Activated T-cell treated with anti-CD3 and anti-CD28 coated beads for 48 hours (primary cell): ENCODE data around the gene PAN3.
A peak's percentile ranks its signal among the peaks of the same experiment; 100 is the strongest.

ENCODE experiments used
- DNase-seq: peaks from one replicate; pipeline ENCODE4 v3.0.0-alpha.2; 2020; ENCODE audit warnings: low read depth

PAN3 gene

GRCh38 chr13:28313579-28313978 is 175.2 kb downstream of the PAN3 start:
- peak; percentile 3 for DNase-seq

- no peak for DNase-seq
Observed at GRCh38 chr13:28314879-28315278, 176.5 kb downstream of the PAN3 start.

GRCh38 chr13:28316129-28316528 is 177.8 kb downstream of the PAN3 start:
- DNase-seq: no peak

DNA sequence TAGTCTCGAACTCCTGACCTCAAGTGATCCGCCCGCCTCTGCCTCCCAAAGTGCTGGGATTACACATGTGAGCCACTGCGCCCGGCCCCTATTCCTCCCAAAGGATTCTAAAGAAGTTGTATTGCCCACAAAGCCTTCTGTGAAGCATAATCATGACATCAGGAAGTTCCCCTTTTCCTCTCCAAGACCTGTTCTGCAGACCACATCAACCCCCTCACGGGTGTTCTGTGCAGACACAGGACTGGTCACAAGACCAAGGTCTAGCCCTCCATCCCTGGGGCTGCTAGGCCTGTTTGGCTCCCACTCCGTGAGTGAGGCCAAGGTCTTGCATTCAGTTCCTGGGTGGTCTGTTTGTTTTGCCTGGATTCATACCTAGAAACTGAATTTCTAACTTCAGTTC is 178.5 kb downstream of the PAN3 start:
- DNase-seq: no peak

GRCh38 chr13:28318496-28318895 is 180.2 kb downstream of the PAN3 start:
- no peak for DNase-seq

- DNase-seq: no peak
Observed at GRCh38 chr13:28319528-28319927, 181.2 kb downstream of the PAN3 start.

DNA sequence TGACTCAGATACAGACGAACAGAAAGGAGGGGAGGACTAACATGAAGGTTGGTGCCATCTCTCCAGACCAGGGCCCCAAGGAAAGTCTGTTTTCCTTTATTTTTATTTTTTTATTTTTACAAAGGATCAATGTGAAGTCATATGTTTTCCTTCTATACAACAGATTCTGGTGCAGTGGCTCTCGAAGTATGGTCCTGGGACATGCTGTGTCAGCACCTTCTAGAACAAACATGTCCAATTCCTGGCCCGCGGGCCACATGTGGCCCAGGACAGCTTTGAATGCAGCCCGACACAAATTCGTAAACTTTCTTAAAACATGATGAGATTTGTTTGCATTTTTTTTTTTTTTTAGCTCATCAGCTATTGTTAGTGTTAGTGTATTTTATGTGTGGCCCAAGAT is 181.9 kb downstream of the PAN3 start:
- no peak for DNase-seq

DNA sequence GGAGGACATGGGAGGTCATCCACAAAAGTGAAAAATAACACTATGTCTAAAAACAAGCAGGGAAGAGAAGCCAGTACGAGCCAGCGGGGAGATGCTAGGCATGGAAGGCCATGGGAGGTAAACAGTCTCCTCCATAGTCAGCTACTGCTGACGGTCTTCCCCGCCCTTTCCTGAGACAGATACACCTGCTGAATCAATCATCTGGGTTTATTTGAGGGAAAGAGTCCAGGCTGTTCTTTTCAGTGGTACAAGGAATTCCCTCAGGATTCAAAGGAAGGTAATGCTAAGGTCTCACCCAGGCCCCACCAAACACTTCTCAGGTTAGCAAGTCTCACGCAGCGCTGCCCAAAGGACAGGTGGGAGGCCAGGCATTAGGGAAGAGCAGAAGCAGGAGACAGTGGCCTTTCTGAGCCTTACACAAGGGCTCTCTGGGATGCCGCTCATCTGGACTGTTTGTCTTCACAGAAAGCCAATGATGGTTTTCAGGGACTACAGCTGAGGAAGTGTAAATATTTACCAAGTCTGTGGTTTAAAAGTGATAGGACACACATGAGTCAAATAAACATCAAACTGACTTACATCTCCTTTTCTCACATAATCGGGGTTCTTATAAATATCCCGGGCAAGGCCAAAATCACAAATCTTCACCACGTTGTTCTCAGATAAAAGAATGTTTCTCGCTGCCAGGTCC is 182.7 kb downstream of the PAN3 start:
- no peak for DNase-seq

DNA sequence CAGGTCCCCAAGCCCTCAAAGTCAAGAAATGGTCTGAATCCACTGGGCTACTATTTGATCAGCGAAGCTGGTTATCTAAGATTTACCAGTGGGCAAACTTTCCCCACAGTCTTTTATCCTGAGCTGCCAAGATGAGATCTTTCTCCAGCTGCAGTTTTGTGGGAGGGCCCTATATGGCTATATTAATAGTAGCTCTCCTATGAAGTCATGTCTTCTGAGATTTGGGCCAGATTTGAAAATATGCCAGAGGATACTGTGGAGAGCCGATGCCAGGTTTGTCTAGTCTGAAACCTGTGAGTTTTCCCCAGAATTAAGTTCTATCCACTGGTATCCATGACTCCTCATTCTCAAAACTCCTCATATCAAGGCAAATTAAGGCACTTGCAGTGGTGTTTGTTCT is 183.4 kb downstream of the PAN3 start:
- no peak for DNase-seq

GRCh38 chr13:28322256-28322905 is 184.0 kb downstream of the PAN3 start:
- no peak for DNase-seq

DNA sequence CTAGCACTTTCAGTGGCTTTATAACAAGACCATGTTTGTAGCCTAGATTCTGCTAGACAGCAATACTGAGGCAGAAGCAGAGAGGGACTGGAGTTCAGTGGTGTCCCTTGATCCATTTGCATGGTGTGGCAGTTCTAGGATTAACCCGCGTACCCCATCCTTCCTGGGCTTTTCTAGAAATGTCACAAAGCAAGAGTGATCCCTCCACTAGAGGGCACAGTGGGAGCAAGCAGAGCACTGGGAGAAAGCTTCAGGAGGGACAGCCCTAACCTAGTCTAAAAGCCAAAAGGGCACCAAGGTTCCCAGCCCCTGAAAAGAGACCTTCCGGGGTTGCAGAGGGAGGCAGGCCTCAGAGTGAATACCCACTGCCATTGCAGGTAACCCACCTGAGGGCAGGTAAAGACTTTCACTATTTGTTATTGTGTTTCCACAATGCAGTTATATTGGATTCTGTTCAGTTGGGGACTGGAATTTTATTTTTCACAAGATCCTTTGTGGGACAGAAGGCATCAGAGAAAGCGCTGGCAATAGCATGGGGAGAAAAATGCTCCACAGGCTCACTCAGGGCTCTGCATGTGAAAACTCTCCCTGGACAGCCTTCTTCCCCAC is 185.9 kb downstream of the PAN3 start:
- DNase-seq: peak; percentile 38

- no peak for DNase-seq
Observed at GRCh38 chr13:28325022-28325421, 186.7 kb downstream of the PAN3 start.

- no peak for DNase-seq
Observed at GRCh38 chr13:28326056-28326455, 187.7 kb downstream of the PAN3 start.

GRCh38 chr13:28327373-28328270 is 189.3 kb downstream of the PAN3 start:
- no peak for DNase-seq

DNA sequence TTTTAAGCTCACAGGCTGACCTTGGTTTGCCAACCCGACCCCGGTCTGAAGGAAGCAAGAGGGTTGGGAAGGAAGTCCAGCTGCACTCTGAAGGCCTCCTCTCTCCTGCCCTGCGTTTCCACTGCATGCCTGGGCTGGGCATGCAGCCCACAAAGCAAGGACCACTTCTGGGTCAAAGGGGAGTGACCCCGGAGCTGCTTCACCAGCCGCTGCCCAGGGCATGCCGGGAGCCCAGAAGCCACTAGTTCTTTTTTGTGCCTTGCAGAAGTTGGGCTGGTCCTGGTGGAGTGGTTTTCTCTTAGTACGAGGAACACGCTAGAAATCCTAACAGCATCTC is 189.9 kb downstream of the PAN3 start:
- DNase-seq: no peak

DNA sequence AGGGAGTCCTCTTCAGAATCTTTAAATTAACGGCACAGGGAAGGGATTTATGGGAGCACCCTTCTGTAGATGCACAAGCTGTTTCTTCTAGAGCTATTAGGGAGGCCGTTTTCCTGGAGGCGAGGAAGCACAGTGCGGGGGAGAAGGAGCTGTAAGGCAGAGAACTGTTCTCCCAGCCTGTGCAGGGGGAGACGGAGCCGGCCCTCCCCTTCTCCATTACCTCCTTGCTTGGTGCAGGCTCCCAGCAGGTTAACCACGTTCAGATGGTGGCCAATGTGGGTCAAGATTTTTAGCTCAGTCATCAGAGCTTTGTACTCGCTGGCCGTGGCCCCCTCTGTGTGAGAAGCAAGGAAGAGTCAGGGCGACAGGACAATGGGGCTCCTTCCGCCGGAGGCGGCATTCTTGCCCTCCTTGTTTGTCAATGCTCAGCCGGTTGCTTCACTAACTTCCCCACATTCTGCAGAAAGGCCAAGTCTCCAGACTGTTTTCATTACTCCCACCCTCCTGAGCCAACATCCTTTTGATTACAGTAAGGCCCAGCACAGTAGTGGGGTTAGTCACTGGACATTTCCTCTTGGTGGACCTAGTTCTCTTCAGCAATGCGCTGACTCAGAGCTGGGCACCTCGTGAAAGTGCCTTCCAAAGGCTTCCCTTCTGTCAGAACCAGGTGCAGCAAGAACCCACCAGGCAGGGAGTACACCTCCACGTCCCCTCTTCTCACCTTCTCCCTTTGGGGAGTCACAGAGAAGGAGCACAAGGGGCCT is 191.2 kb downstream of the PAN3 start:
- DNase-seq: no peak

- no peak for DNase-seq
Observed at GRCh38 chr13:28333204-28333881, 195.0 kb downstream of the PAN3 start.

DNA sequence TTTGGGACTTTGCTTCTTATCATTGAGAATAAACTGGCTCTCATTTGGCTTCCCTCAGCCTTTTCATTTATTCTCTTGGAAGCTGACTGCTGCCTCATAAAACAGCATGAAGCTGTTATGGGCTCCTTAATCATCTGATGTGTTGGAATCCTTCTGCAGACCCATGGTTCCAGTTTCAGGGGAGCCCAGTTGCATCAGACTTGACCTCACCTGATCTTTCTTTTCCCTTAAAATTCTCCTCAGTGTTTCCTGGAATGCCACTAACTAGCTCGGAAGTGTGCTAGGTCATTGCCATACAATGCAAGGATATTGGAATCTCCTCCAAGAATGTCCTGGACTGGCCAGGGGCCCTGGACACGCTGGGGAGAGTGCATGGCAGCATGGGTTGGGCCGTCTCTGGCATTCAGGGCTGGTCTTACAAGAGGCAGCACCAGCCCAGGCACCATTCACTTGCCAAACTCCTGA is 197.9 kb downstream of the PAN3 start:
- no peak for DNase-seq

- DNase-seq: no peak
Observed at GRCh38 chr13:28337166-28338005, 199.0 kb downstream of the PAN3 start.

DNA sequence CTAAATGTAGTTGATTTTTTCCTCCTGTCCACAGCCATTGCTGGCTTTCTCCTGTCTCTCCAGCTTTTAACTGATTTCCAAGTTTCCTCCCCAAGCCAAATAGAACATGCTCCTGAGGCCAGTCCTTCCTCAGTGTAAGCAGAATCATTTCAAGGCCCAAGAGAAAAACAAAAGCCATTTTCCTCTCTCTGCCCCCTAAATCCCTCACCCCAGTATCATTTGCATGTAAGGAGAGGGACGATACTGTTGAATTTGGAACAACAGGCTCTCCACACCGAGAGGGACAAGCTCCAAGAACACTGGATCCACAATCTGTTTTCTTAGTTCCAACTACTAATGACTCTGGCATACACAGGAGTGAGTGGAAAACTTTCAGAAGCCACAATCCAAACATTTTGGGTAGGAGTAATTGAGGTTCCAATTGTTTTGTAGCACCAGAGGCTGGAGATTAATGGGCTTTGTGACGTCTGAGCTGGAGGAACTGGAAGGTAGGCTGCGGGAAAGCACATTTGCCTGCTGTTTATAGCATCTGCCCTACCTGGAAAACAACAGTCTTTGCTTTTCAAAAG is 199.7 kb downstream of the PAN3 start:
- no peak for DNase-seq
